A549 (cell line): ENCODE results near the gene CDH4.

Experiments
- EP300 ChIP-seq, 2 experiments: fragments of >200 bp; sonication (Bioruptor Twin); formaldehyde crosslinking; IDR thresholded peaks; 2 replicates in 1 of 2; 3 replicates in 1 of 2; pipeline ENCODE4 v1.6.1; 2016 to 2017
- JUNB ChIP-seq: fragments of >200 bp; sonication (Bioruptor Twin); formaldehyde crosslinking; IDR thresholded peaks from 2 replicates; pipeline ENCODE4 v1.6.1; 2016
- POLR2A ChIP-seq: IDR thresholded peaks from 2 replicates; pipeline ENCODE4 v1.6.1; 2012; ENCODE audit warnings: mild to moderate bottlenecking, low read length
- RAD21 ChIP-seq, 2 experiments: fragments of >200 bp in 1 of 2; sonication (Bioruptor Twin) in 1 of 2; formaldehyde crosslinking in 1 of 2; IDR thresholded peaks in 1 of 2; conservative IDR thresholded peaks in 1 of 2; 2 replicates in 1 of 2; 3 replicates in 1 of 2; pipeline ENCODE4 v1.6.1; 2012 to 2018; ENCODE audit warnings: inconsistent platforms in 1 of 2
- TP53 ChIP-seq: fragments of 250-450 bp; sonication (Bioruptor Pico); IDR thresholded peaks from 2 replicates; pipeline ENCODE4 v1.5.0; 2021; ENCODE audit warnings: mild to moderate bottlenecking, moderate library complexity
- TF ChIP-seq, protein P1 (sequence below): fragments of >200 bp; sonication (Bioruptor Twin); formaldehyde crosslinking; IDR thresholded peaks from 3 replicates; pipeline ENCODE4 v1.5.1; 2016
- TF ChIP-seq, protein P2 (sequence below): fragments of 200-600 bp; sonication (generic); IDR thresholded peaks from 2 replicates; pipeline ENCODE4 v1.6.1; 2016; ENCODE audit warnings: antibody characterized with exemption, mild to moderate bottlenecking, moderate library complexity
- TF ChIP-seq, protein P3 (sequence below): IDR thresholded peaks from 2 replicates; pipeline ENCODE4 v1.6.1; 2012
- TF ChIP-seq, protein P4 (sequence below): fragments of 250-450 bp; sonication (Bioruptor Pico); IDR thresholded peaks from 2 replicates; pipeline ENCODE4 v1.5.0; 2021; ENCODE audit warnings: mild to moderate bottlenecking, moderate library complexity, borderline replicate concordance

DNA sequence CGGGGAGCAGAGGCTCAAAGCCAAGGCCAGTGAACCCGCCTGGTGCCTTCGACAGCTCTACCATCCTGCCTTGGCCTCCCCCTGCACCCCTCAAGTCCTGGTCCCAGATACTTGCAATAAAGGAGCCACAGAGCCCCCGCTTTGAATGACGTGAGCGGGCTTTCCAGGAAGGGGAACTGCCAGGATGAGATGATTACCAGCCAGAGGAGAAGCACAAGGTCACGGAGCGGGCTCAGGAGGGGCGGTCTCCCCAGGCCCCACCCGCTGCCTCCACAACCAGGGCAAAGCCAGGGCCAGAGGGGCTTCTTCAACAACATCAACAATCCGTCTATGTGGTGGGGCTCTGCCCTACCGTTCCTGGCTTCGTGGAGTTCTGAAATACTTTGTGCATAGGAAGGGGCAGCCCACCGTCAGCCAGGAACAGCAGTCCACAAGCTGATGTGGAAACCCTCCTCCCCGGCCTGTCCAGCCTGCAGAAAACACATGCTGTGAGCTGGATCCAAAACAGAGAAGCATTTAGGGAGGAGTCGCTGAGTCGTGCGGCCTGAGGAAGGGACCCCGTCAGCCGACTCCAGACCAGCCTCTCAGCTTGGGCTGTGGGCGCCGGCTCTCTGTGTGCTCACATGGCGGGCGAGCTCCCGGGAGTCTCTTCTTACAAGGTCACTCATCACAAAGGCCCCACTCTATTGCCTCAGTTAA lies 392.5 kb downstream of the CDH4 start:
- TF ChIP-seq, protein P1, sequence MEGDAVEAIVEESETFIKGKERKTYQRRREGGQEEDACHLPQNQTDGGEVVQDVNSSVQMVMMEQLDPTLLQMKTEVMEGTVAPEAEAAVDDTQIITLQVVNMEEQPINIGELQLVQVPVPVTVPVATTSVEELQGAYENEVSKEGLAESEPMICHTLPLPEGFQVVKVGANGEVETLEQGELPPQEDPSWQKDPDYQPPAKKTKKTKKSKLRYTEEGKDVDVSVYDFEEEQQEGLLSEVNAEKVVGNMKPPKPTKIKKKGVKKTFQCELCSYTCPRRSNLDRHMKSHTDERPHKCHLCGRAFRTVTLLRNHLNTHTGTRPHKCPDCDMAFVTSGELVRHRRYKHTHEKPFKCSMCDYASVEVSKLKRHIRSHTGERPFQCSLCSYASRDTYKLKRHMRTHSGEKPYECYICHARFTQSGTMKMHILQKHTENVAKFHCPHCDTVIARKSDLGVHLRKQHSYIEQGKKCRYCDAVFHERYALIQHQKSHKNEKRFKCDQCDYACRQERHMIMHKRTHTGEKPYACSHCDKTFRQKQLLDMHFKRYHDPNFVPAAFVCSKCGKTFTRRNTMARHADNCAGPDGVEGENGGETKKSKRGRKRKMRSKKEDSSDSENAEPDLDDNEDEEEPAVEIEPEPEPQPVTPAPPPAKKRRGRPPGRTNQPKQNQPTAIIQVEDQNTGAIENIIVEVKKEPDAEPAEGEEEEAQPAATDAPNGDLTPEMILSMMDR, result no peak
- TF ChIP-seq POLR2A (no peak), JUNB (no peak), TP53 (CRISPR knock-in tag) (no peak), EP300 (IDR thresholded peaks at IDR 0.05) (no peak), RAD21 (conservative IDR thresholded peaks at IDR 0.05 in 1 of 2, IDR thresholded peaks at IDR 0.05 in 1 of 2) (no peak)
- TF ChIP-seq, protein P2, sequence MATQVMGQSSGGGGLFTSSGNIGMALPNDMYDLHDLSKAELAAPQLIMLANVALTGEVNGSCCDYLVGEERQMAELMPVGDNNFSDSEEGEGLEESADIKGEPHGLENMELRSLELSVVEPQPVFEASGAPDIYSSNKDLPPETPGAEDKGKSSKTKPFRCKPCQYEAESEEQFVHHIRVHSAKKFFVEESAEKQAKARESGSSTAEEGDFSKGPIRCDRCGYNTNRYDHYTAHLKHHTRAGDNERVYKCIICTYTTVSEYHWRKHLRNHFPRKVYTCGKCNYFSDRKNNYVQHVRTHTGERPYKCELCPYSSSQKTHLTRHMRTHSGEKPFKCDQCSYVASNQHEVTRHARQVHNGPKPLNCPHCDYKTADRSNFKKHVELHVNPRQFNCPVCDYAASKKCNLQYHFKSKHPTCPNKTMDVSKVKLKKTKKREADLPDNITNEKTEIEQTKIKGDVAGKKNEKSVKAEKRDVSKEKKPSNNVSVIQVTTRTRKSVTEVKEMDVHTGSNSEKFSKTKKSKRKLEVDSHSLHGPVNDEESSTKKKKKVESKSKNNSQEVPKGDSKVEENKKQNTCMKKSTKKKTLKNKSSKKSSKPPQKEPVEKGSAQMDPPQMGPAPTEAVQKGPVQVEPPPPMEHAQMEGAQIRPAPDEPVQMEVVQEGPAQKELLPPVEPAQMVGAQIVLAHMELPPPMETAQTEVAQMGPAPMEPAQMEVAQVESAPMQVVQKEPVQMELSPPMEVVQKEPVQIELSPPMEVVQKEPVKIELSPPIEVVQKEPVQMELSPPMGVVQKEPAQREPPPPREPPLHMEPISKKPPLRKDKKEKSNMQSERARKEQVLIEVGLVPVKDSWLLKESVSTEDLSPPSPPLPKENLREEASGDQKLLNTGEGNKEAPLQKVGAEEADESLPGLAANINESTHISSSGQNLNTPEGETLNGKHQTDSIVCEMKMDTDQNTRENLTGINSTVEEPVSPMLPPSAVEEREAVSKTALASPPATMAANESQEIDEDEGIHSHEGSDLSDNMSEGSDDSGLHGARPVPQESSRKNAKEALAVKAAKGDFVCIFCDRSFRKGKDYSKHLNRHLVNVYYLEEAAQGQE, result no peak
- TF ChIP-seq, protein P3, sequence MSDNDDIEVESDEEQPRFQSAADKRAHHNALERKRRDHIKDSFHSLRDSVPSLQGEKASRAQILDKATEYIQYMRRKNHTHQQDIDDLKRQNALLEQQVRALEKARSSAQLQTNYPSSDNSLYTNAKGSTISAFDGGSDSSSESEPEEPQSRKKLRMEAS, result no peak
- TF ChIP-seq, protein P4, sequence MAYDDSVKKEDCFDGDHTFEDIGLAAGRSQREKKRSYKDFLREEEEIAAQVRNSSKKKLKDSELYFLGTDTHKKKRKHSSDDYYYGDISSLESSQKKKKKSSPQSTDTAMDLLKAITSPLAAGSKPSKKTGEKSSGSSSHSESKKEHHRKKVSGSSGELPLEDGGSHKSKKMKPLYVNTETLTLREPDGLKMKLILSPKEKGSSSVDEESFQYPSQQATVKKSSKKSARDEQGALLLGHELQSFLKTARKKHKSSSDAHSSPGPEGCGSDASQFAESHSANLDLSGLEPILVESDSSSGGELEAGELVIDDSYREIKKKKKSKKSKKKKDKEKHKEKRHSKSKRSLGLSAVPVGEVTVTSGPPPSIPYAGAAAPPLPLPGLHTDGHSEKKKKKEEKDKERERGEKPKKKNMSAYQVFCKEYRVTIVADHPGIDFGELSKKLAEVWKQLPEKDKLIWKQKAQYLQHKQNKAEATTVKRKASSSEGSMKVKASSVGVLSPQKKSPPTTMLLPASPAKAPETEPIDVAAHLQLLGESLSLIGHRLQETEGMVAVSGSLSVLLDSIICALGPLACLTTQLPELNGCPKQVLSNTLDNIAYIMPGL (CRISPR knock-in tag), result no peak
